ENCODE measurements around the gene FGFBP1.

The FGFBP1 gene

DNA sequence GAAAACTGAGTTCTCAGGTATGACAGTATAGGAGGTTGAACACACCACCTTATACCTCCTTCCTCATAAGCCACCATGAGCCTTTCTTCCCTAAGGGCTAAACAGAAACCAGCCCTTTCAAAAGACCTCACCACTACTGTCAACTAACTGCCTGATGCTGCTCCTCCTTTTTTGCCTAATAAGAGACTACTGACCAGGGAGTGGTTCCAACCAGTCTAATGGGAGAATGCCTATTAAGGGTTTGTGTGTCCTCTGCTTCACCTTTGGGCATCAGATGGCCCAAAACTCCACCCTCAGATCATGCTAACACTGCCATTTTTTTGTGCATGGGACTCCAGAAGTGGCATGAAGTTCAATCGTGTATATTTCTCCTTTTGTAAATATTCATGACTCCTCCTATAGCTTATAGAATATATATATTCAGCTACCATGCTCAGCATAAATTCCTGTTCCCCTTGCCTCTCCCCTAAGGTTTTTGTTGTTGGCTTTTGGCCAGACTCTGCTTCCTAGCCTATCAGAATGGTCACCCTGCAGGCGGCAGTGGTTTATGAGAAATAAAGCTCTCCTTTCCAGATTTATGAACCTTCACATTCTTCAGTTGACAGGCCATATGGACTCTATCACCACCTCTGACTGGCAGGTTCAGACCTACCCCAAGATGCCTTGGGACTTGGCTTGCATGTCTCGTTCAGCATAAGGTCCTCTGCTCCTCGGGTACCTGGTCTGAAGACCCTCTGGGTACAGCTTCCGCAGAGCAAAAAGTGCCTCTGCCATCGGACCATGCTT is 28.2 kb downstream of the FGFBP1 start:
- H3K27ac ChIP-seq (ENCODE audit: low read depth, low read length): no peak overlapping the region
- H3K27me3 ChIP-seq (ENCODE audit: insufficient read depth, low read length): no peaks in the 10 kb centered on the region
- H3K4me1 ChIP-seq (ENCODE audit: insufficient read depth, low read length): 0 out of 2 replicates have a peak, but pooled peaks cover 3% of the 10 kb centered on the region
- WGBS: 97% methylated on average over 6 of the region's 6 CpGs
- peaks cover 3% of the 10 kb centered on the region for H3K9me3 ChIP-seq (ENCODE audit: insufficient read depth, low read depth, low read length)
- H3K36me3 ChIP-seq (ENCODE audit: insufficient read depth, low read length): no peaks in the 10 kb centered on the region
- no peak overlapping the region for H3K4me3 ChIP-seq (ENCODE audit: low read length)
- no peak overlapping the region for H3K9ac ChIP-seq (ENCODE audit: low read depth, low read length)

DNA sequence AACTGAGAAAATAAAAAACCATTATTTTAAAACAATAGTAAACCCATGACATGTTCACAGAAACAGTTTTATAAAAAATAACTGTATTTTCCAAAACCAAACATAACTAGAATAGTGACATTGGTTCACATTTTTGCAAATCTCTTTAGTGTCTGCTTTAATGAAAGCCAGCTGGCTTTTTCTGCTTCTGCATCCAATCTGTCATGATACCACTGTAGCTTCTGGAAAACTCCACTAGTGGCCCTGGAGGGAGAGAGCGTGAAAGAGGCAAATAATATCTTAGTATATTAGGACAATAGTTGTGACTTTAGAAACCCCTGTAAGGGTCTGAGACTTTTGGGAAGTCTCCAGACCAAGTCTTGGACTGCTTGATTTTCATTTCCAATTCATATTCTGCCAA is 31.1 kb downstream of the FGFBP1 start:
- Histone ChIP-seq H3K9ac (ENCODE audit: low read depth, low read length) (no peak overlapping the region), H3K27ac (ENCODE audit: low read depth, low read length) (no peak overlapping the region), H3K27me3 (ENCODE audit: insufficient read depth, low read length) (no peaks in the 10 kb centered on the region), H3K4me3 (ENCODE audit: low read length) (no peak overlapping the region), H3K36me3 (ENCODE audit: insufficient read depth, low read length) (no peaks in the 10 kb centered on the region), H3K9me3 (ENCODE audit: insufficient read depth, low read depth, low read length) (peaks cover 15% of the 10 kb centered on the region), H3K4me1 (ENCODE audit: insufficient read depth, low read length) (0 out of 2 replicates have a peak, but pooled peaks cover 3% of the 10 kb centered on the region)
- 86% methylated on average over 1 of the region's 1 CpG for WGBS

DNA sequence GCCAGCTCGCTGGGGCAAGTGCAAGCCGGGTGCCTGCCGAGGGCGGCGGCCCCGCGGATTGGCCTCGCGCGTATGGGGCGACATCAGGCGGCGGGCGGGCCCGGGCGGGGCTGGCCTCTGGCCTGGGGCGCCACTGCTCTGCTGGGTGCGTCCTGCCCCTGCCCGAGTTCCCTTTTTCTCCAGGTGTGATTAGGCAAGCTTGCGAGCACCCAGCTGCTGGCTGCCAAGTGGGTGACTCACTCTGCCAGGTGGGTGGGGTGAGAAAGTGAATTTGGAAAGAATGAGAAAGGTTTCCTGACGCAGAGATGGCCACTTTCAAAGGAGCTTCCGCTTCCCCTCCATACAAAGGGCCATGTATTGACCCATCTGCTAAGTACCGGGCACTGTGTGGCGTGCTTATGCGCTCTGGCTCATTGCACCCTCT is 32.5 kb downstream of the FGFBP1 start:
- WGBS: 10% methylated on average over 25 of the region's 25 CpGs
- Histone ChIP-seq H3K9me3 (ENCODE audit: insufficient read depth, low read depth, low read length) (peaks cover 15% of the 10 kb centered on the region), H3K4me3 (ENCODE audit: low read length) (peak overlapping the region; percentile 39), H3K4me1 (ENCODE audit: insufficient read depth, low read length) (0 out of 2 replicates have a peak, but pooled peaks cover 3% of the 10 kb centered on the region), H3K9ac (ENCODE audit: low read depth, low read length) (peak overlapping the region; percentile 41; the same call in 1 of the 2 replicates), H3K36me3 (ENCODE audit: insufficient read depth, low read length) (no peaks in the 10 kb centered on the region), H3K27me3 (ENCODE audit: insufficient read depth, low read length) (no peaks in the 10 kb centered on the region), H3K27ac (ENCODE audit: low read depth, low read length) (0 out of 2 replicates have a peak overlapping the region, but pooled peaks have one; percentile 3)

DNA sequence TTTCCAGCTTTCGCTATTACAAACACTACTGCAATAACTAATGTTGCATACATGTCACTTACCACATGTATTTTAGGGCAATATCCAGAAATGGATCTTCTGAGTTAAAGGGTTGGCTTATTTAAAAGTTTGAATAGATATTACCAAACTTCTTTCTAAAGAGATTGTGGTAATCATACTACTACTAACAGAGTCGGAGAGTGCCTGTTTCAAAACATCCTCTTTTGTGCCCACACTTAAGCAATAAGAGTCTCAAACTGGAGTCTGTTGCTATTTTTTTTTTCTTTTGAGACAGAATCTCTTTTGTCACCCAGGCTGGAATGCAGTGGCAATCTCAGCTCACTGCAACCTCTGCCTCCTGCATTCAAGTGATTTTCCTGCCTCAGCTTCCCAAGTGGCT is 35.8 kb downstream of the FGFBP1 start:
- H3K4me1 ChIP-seq (ENCODE audit: insufficient read depth, low read length): 0 out of 2 replicates have a peak, but pooled peaks cover 3% of the 10 kb centered on the region
- H3K36me3 ChIP-seq (ENCODE audit: insufficient read depth, low read length): no peaks in the 10 kb centered on the region
- peaks cover 15% of the 10 kb centered on the region for H3K9me3 ChIP-seq (ENCODE audit: insufficient read depth, low read depth, low read length)
- no peak overlapping the region for H3K4me3 ChIP-seq (ENCODE audit: low read length)
- WGBS: 100% methylated on average over 2 of the region's 2 CpGs
- H3K9ac ChIP-seq (ENCODE audit: low read depth, low read length): no peak overlapping the region
- no peaks in the 10 kb centered on the region for H3K27me3 ChIP-seq (ENCODE audit: insufficient read depth, low read length)
- no peak overlapping the region for H3K27ac ChIP-seq (ENCODE audit: low read depth, low read length)

DNA sequence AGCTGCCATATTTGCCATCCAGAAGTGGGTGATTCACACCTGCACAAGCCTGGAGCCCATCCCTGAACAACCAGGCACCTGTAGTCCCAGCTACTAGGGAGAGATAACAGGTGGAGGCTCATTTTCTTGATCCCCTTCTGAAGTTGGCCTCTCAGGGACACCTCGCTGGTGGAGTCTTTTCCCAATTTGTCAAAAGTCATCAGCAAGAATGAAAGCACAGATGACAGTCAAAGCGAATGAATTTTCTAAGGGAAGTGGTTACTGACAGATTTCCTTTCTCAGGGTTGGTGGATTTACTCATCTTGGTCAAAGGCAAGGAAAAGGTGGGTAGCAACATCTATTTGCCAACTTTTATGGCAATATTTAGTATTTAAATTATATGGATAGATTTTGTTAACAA is 36.5 kb downstream of the FGFBP1 start:
- Histone ChIP-seq H3K9ac (ENCODE audit: low read depth, low read length) (no peak overlapping the region), H3K9me3 (ENCODE audit: insufficient read depth, low read depth, low read length) (peaks cover 15% of the 10 kb centered on the region), H3K4me3 (ENCODE audit: low read length) (no peak overlapping the region), H3K36me3 (ENCODE audit: insufficient read depth, low read length) (no peaks in the 10 kb centered on the region), H3K27me3 (ENCODE audit: insufficient read depth, low read length) (no peaks in the 10 kb centered on the region), H3K27ac (ENCODE audit: low read depth, low read length) (no peak overlapping the region), H3K4me1 (ENCODE audit: insufficient read depth, low read length) (0 out of 2 replicates have a peak, but pooled peaks cover 3% of the 10 kb centered on the region)
- 92% methylated on average over 2 of the region's 2 CpGs for WGBS

DNA sequence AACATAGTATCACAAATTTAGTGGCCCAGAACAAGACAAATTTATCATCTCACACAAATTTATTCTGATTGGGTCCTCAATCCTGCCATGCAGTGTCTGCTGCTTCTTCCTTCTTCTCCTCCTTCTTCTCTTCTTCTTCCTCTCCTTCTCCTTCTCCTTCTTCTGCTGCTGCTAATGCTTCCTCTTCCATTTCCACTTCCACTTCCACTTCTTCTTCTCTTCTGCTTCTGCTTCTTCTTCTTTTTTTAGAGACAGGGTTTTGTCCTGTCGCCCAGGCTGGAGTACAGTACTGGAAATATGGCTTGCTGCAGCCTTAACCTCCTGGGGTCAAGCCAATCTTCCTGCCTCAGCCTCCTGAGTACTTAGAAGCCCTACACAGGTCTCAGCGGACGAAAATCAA is 37.5 kb downstream of the FGFBP1 start:
- H3K36me3 ChIP-seq (ENCODE audit: insufficient read depth, low read length): no peaks in the 10 kb centered on the region
- no peak overlapping the region for H3K27ac ChIP-seq (ENCODE audit: low read depth, low read length)
- WGBS: 91% methylated on average over 3 of the region's 3 CpGs
- no peaks in the 10 kb centered on the region for H3K4me1 ChIP-seq (ENCODE audit: insufficient read depth, low read length)
- no peak overlapping the region for H3K9ac ChIP-seq (ENCODE audit: low read depth, low read length)
- H3K4me3 ChIP-seq (ENCODE audit: low read length): no peak overlapping the region
- peaks cover 15% of the 10 kb centered on the region for H3K9me3 ChIP-seq (ENCODE audit: insufficient read depth, low read depth, low read length)
- H3K27me3 ChIP-seq (ENCODE audit: insufficient read depth, low read length): no peaks in the 10 kb centered on the region

DNA sequence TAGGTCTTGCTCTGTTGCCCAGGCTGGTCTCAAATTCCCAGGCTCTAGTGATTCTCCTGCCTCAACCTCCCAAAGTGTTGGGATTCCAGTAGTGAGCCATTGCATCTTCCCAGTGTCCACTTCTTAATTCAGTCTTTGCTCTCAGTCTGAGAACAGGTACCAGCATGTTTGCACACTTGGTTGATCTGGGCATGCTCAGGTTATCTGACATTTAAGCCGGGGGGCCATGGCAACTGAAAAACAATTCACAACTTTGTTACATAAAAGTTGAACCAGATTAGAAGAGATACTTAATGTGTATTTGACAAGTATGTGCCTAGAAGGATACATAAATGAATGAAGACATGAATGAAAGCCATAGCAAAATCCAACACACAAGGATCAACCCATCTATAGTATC is 39.0 kb downstream of the FGFBP1 start:
- Histone ChIP-seq H3K4me3 (ENCODE audit: low read length) (no peak overlapping the region), H3K9ac (ENCODE audit: low read depth, low read length) (no peak overlapping the region), H3K4me1 (ENCODE audit: insufficient read depth, low read length) (no peaks in the 10 kb centered on the region; the same call in 1 of the 2 replicates), H3K27me3 (ENCODE audit: insufficient read depth, low read length) (no peaks in the 10 kb centered on the region), H3K36me3 (ENCODE audit: insufficient read depth, low read length) (no peaks in the 10 kb centered on the region), H3K27ac (ENCODE audit: low read depth, low read length) (no peak overlapping the region), H3K9me3 (ENCODE audit: insufficient read depth, low read depth, low read length) (peaks cover 3% of the 10 kb centered on the region; the same call in 1 of the 2 replicates)
- 96% methylated on average over 1 of the region's 1 CpG for WGBS

DNA sequence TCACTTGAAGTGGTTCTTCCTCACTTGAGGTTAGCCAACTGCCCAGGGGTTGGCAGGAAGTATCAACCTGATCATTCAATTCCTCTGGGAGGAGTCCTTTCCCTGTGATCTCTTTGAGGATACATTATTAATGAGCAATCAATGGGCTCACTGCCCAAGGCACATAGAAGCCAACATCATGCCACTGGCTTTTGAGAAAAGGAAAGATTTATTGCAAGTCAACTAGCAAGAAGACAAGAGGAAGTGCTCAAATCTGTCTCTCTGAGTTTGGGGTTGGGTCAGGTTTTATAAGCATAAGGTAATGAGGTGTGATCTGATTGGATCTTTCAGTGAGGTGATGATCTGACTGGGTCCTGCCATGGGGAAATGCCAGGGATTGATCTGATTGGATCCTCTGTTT is 39.6 kb downstream of the FGFBP1 start:
- Histone ChIP-seq H3K9me3 (ENCODE audit: insufficient read depth, low read depth, low read length) (no peaks in the 10 kb centered on the region), H3K36me3 (ENCODE audit: insufficient read depth, low read length) (no peaks in the 10 kb centered on the region), H3K27me3 (ENCODE audit: insufficient read depth, low read length) (no peaks in the 10 kb centered on the region), H3K4me1 (ENCODE audit: insufficient read depth, low read length) (no peaks in the 10 kb centered on the region; the same call in 1 of the 2 replicates), H3K27ac (ENCODE audit: low read depth, low read length) (no peak overlapping the region), H3K4me3 (ENCODE audit: low read length) (no peak overlapping the region), H3K9ac (ENCODE audit: low read depth, low read length) (no peak overlapping the region)

DNA sequence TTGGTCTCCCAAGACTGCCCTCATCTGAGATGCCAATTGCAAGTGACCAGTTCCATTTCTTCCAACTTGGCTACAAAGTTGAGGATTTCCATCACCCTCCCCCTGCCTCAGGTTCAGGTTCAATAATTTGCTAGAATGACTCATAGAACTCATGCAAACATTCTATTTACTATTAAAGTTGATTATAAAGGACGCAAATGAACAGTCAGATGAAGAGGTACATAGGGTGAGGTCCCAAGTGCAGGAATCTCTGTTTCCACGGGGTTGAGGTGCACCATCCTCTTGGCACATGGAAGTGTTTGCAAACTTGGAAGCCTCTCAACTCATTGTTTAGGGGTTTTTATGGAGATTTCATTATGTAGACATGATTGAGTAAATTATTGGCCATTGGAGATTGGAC is 41.0 kb downstream of the FGFBP1 start:
- H3K9ac ChIP-seq (ENCODE audit: low read depth, low read length): no peak overlapping the region
- no peaks in the 10 kb centered on the region for H3K27me3 ChIP-seq (ENCODE audit: insufficient read depth, low read length)
- 93% methylated on average over 2 of the region's 2 CpGs for WGBS
- H3K9me3 ChIP-seq (ENCODE audit: insufficient read depth, low read depth, low read length): no peaks in the 10 kb centered on the region
- no peaks in the 10 kb centered on the region; the same call in 1 of the 2 replicates for H3K4me1 ChIP-seq (ENCODE audit: insufficient read depth, low read length)
- no peak overlapping the region for H3K4me3 ChIP-seq (ENCODE audit: low read length)
- H3K36me3 ChIP-seq (ENCODE audit: insufficient read depth, low read length): no peaks in the 10 kb centered on the region
- H3K27ac ChIP-seq (ENCODE audit: low read depth, low read length): no peak overlapping the region

DNA sequence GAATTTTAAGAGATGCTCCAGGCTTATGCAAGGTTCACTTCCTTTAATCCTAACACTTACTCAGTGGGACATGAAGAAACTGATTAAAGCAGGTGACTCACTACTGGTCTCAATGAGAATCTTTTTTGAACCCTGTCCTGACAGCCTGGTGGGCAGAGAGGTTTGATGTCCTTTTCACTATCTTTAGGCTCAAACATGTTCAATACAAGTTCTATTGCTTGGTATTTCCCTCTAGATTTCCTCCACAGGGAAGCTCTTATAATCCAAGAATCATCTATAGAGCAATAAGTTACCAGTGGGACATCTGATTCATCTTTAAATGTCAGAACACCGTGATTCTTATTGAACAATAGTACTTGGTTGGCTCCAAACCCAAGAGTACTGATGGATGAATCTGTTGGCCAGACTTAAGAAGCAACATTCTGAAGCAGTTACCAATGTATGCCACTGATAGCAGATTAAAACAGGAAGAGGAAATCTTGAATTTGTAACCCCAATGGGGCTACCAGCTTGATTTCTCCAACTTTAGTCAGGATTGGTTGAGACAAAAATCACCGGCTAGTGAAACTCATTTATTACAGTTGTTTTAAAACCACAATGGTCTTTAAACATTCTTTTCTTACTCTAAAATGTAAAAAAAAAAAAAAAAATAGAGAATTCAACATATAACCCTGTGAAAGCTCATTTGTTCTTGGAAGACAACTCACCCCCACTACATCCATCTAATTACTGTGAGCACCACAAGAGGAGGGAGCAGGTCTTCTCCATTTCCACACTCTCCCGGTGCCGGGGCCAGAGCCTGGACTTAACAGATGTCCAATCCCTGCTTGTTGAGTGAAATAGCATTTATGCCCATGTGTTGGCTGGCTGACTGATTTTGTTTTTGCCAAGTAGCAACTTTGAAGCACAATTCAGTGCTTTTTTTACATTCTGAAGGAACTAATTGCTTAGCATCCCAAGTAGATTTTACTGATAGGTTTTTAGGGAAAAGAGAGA is 43.3 kb downstream of the FGFBP1 start:
- H3K27me3 ChIP-seq (ENCODE audit: insufficient read depth, low read length): no peaks in the 10 kb centered on the region
- H3K27ac ChIP-seq (ENCODE audit: low read depth, low read length): no peak overlapping the region
- no peaks in the 10 kb centered on the region for H3K9me3 ChIP-seq (ENCODE audit: insufficient read depth, low read depth, low read length)
- 95% methylated on average over 4 of the region's 4 CpGs for WGBS
- H3K4me3 ChIP-seq (ENCODE audit: low read length): no peak overlapping the region
- no peak overlapping the region for H3K9ac ChIP-seq (ENCODE audit: low read depth, low read length)
- no peaks in the 10 kb centered on the region for H3K36me3 ChIP-seq (ENCODE audit: insufficient read depth, low read length)
- no peaks in the 10 kb centered on the region; the same call in 1 of the 2 replicates for H3K4me1 ChIP-seq (ENCODE audit: insufficient read depth, low read length)

DNA sequence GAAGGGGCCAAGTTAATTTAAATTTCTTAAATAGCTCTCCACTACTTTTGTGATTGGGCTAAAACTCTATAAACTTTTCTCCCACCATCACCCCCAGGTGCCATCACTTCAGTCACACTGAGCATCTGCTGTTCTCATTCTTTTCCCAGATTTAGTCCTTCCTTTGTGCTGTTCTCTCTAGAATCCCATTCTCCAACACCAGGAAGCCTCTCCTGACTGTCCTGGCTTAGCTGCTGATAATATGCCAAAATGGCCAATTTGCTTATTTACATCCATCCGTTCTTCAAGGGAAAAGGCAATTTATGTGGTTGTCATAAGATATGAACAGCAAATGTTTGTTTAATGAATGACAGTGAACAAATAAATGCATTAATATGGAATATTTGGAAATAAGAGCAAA is 44.1 kb downstream of the FGFBP1 start:
- no peaks in the 10 kb centered on the region; the same call in 1 of the 2 replicates for H3K4me1 ChIP-seq (ENCODE audit: insufficient read depth, low read length)
- H3K9me3 ChIP-seq (ENCODE audit: insufficient read depth, low read depth, low read length): no peaks in the 10 kb centered on the region
- no peaks in the 10 kb centered on the region for H3K27me3 ChIP-seq (ENCODE audit: insufficient read depth, low read length)
- no peak overlapping the region for H3K27ac ChIP-seq (ENCODE audit: low read depth, low read length)
- 100% methylated on average over 1 of the region's 1 CpG for WGBS
- H3K4me3 ChIP-seq (ENCODE audit: low read length): no peak overlapping the region
- no peak overlapping the region for H3K9ac ChIP-seq (ENCODE audit: low read depth, low read length)
- no peaks in the 10 kb centered on the region for H3K36me3 ChIP-seq (ENCODE audit: insufficient read depth, low read length)

All from HUES64 (cell line).